ENCODE data around the gene B9D1. TPM values are rescaled to one million over a fixed set of nuclear protein-coding genes. Genes with fewer than 3 reads are reported as not detected.

Gene B9D1
- total RNA-seq, 4 donors from 2014 or later: 4.6 to 25.1 (median 10.5) TPM

- TF ChIP-seq, protein P1, sequence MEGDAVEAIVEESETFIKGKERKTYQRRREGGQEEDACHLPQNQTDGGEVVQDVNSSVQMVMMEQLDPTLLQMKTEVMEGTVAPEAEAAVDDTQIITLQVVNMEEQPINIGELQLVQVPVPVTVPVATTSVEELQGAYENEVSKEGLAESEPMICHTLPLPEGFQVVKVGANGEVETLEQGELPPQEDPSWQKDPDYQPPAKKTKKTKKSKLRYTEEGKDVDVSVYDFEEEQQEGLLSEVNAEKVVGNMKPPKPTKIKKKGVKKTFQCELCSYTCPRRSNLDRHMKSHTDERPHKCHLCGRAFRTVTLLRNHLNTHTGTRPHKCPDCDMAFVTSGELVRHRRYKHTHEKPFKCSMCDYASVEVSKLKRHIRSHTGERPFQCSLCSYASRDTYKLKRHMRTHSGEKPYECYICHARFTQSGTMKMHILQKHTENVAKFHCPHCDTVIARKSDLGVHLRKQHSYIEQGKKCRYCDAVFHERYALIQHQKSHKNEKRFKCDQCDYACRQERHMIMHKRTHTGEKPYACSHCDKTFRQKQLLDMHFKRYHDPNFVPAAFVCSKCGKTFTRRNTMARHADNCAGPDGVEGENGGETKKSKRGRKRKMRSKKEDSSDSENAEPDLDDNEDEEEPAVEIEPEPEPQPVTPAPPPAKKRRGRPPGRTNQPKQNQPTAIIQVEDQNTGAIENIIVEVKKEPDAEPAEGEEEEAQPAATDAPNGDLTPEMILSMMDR (IDR thresholded peaks at IDR 0.05; ENCODE audit: low read depth): no peak
These were observed 1.8 kb downstream of the B9D1 start for GRCh38 chr17:19360772-19361171.

- TF ChIP-seq, protein P1 (IDR thresholded peaks at IDR 0.05; ENCODE audit: low read depth): no peak
These were observed 2.7 kb downstream of the B9D1 start for GRCh38 chr17:19359856-19360255.

DNA sequence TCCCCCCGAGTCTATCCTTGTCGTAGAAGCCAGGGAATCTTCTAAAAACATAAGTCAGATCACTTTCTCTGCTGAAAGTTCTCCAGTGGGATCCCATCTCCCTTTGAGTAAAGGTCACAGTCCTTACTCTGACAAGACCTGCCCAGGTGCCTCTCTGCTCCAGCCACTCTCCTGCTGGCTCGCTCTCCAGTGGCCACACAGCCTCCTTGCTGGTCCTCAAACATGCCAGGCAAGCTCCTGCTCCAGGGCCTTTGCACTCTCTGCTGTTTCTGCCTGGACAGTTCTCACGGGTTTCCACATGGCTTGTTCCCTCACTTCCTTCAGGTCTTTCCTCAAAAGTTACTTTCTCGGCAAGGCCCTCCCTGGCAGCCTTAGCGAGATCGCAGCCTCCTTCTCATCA is 3.4 kb downstream of the B9D1 start:
- TF ChIP-seq, protein P1 (IDR thresholded peaks at IDR 0.05; ENCODE audit: low read depth): no peak

GRCh38 chr17:19357761-19358160 is 4.8 kb downstream of the B9D1 start:
- TF ChIP-seq, protein P1 (IDR thresholded peaks at IDR 0.05; ENCODE audit: low read depth): no peak

DNA sequence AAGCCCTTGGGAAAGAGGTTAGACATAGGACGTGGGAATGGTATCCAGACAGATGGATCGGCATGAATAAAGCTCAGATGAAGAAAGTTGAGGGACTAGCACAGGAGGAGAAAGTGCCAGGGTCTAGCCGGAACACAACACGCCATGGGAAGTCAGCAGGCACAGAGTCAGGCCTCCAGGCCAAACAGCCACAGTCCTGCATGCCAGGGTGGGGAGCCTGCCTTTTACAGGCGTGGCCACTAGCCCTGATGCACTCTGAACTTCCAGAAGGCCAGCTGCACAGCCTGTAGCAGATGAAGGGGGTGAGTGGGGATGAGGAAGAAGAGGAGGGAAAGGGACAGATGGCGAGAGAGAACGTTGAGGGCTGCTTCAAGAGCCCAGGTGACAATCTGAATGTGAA is 5.2 kb downstream of the B9D1 start:
- TF ChIP-seq, protein P1 (IDR thresholded peaks at IDR 0.05; ENCODE audit: low read depth): no peak

DNA sequence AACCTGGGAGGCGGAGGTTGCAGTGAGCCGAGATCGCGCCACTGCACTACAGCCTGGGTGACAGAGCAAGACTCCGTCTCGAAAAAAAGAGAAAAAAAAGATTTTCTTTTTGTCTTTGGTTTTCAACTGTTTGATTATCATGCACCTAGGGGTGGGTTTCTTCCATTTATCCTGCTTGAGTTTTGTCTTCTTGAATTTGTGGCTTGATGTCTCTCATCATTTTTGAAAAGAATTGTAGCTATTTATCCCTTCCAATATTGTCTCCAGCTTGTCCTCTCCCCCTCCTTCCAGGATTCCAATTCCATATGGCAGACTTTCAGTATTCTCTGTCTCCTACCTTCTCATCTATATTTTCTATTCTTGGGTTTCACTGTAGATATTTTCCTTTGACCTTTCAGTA is 7.8 kb downstream of the B9D1 start:
- TF ChIP-seq, protein P1 (IDR thresholded peaks at IDR 0.05; ENCODE audit: low read depth): no peak

- TF ChIP-seq, protein P1 (IDR thresholded peaks at IDR 0.05; ENCODE audit: low read depth): no peak
These were observed 13.7 kb downstream of the B9D1 start for GRCh38 chr17:19348806-19349205.

All from subcutaneous adipose tissue (tissue), 4 donors.